Brain pericyte (primary cell): Measurements from ENCODE around the gene KDM4B.

Source experiments
- DNase-seq: peaks from one replicate; pipeline ENCODE4 v3.0.0-alpha.2; 2012; ENCODE audit warnings: low read depth, low spot score

Gene KDM4B

GRCh38 chr19:5086725-5087439 is 118.0 kb downstream of the KDM4B start:
- DNase-seq, result no peak

- no peak for DNase-seq
Observed at GRCh38 chr19:5089283-5089682, 120.4 kb downstream of the KDM4B start.

GRCh38 chr19:5090465-5091017 is 121.6 kb downstream of the KDM4B start:
- no peak for DNase-seq

- DNase-seq, result no peak
Observed at GRCh38 chr19:5091018-5091683, 122.2 kb downstream of the KDM4B start.

- no peak for DNase-seq
Observed at GRCh38 chr19:5091684-5092480, 123.0 kb downstream of the KDM4B start.

- no peak for DNase-seq
Observed at GRCh38 chr19:5092481-5092843, 123.5 kb downstream of the KDM4B start.

- DNase-seq, result no peak
Observed at GRCh38 chr19:5093297-5093928, 124.5 kb downstream of the KDM4B start.

GRCh38 chr19:5093948-5094718 is 125.2 kb downstream of the KDM4B start:
- DNase-seq, result no peak

GRCh38 chr19:5094768-5095567 is 126.1 kb downstream of the KDM4B start:
- DNase-seq, result no peak

GRCh38 chr19:5095568-5095850 is 126.6 kb downstream of the KDM4B start:
- DNase-seq, result no peak

- no peak for DNase-seq
Observed at GRCh38 chr19:5096536-5096935, 127.6 kb downstream of the KDM4B start.

GRCh38 chr19:5097331-5097930 is 128.5 kb downstream of the KDM4B start:
- no peak for DNase-seq

- DNase-seq, result no peak
Observed at GRCh38 chr19:5097959-5098623, 129.2 kb downstream of the KDM4B start.

- DNase-seq, result no peak
Observed at GRCh38 chr19:5098646-5099045, 129.7 kb downstream of the KDM4B start.

GRCh38 chr19:5099701-5100221 is 130.8 kb downstream of the KDM4B start:
- DNase-seq, result no peak

GRCh38 chr19:5101871-5102270 is 133.0 kb downstream of the KDM4B start:
- DNase-seq, result no peak

- no peak for DNase-seq
Observed at GRCh38 chr19:5102520-5102919, 133.6 kb downstream of the KDM4B start.

- no peak for DNase-seq
Observed at GRCh38 chr19:5103061-5103701, 134.3 kb downstream of the KDM4B start.
